Smooth muscle cell of the brain vasculature (primary cell): ENCODE data around the gene STRA8.
"Not testable (repeated sequence)": the region's sequence is repeated elsewhere in the genome, so short reads cannot be mapped to it uniquely, and the experiment has no call there.

ENCODE experiments used
- DNase-seq: peaks from one replicate; pipeline ENCODE4 v3.0.0-alpha.2; 2012; ENCODE audit warnings: low read depth, low spot score

The STRA8 gene

DNA sequence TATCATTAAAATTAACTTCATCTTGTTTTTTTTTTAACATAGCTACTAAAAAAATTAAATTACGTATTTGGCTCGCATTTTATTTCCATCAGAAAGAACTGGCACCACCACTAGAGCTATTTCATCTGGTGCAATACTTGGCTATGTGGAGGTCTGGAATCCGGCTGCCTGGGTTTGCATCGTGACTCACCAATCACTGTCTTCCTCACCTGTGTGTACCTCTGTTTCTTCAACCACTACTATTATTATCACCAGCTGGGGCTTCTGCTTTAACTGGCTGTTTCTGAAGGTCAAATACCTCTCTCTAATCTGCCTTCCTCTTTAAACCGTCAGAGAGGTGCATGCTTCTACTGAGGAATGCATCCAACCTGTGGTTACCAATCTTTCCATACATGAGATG is 28.8 kb upstream of the STRA8 start:
- no peak for DNase-seq

DNA sequence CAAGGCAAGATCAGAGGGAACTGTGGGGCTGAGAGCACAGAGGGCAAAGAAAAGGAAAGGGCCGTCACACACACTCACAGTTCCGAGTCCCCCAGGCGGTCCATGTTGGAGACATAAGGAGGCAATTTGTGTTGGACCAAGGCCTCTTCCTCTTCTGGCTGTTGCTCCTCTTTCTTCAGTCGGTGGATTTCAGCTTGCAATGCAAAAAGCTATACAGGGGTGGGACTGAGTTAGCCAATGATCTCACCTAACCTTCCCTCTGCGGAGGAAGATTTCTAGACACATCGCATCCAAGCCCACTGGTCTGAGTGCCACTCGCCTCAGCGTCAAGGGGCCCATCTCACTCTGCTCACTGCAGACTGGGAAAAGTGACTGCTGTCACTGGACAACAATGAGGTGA is 27.8 kb upstream of the STRA8 start:
- DNase-seq, result no peak

DNA sequence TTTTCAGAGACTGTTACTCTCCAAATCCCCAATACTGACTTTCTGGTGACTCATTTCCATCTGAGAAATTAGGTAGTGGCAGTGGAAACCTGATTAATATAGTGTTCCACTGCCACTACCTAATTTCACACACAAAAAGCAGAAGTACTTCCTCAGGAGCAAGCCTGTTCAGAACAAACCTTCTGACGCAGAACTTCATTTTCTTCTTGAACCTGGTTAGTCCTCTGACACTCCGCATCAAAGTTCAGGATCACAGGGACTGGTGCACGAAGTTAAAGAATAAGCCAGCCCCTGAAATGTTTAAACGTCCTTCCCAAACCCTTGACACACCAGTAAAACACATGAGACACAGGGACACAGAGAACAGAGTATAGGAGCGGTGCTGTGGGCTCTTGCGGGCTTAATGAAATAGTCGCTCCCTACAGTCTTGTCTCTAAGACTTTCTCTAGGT is 26.7 kb upstream of the STRA8 start:
- DNase-seq, result no peak

DNA sequence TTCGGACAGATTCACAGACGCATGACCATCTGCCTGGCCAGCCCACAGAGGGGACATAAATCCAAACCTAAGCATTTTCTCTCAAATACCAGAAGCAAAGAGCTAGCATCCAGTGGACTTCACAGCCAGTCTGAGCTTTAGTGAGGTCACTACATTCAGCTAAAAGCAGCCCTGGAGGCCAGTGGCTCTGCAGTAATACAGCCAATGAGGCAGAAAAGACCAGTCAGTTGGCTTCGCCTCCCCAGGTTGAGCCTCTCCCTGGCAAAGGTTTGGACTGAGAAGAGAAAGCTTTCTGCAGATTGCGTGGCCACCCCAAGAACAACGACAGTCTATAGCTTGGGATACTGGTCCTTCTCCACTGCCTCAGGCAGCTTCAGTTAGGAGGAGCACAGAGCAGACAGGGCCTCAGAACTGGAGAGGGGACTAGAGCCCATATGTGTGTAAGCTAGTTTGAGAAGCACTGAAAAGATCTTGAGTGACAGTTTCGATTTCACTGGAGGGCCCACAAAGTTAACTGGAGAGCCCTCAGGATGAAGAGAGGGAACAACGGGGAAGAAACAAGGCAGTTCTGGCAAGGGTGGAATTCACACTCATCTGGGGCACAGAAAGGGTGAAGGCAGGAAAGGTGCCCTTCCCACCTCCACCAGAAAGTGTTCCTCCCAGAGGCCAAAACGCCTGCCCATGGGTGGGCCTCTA is 26.1 kb upstream of the STRA8 start:
- DNase-seq, result no peak

DNA sequence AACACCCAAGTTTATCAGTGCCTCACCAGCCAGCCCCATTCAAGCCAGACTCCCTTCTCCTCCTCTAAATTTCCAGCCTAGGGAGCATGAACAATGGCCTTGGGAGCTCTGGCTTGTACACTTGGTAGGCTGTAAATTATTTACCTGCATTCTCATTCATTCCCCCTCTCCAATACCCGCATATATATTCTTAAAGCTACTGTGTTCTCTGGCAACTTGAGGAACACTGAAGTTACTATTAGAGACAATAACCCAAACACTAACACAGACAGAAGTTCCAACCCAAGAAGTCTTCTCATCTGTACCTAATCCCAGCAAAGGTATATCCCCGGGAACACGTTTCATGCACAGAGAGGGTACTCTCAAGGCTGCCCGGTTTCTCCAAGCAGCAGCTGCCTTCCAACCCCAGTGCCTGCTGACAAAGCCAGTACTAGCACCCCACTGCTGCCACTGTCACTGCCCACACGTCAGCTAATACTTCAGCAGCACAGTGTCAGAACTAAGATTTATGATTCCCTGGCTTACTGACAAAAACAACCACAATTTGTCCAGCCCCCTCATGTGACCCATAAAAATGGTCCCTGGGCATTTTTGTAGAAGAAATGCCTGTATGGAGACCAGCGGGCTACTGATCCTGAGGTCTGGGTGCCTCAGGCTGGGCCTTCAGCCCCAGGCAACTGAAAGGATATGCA is 25.4 kb upstream of the STRA8 start:
- no peak for DNase-seq

DNA sequence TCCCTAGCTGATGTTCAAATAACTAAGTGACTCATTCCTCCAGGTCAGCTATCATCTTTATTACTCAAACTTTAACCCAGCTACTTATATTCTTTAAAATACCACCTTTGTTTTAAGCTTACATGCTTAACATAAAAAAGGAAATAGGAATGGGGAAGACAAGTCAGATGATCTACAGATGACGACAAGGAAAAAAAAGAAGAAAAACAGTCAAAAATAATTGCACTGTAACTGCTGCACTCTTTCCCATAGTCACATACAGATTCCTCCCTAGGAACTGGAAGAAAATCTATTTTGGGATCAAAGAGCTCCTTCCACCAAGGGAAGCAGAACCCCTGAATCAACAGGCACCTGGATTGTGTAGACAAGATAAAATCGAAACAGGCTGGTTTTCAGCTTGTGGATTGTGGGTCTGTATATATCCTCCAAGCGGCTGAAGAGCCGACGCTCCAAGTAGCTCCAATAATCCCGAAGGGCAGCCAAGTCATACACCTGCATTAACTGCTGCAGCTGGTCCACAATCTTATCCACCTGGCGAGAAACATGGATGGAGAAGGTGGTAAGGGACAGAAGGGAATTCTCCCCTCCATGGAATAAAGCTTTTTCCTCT is 24.3 kb upstream of the STRA8 start:
- no peak for DNase-seq

DNA sequence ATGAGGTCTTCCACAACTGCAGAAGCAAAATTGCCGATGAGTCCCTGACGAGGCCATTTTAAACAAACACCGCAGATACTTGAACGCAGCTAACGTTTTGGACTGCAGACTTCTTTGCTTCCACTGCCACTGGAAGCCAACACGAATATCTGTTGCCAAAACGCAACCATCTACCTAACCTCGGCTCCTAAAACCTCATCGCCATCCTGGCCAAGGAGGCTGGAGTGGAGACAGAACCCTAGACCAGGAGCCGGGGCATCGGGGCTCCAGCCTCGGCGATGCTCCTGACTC is 22.8 kb upstream of the STRA8 start:
- DNase-seq, result no peak

DNA sequence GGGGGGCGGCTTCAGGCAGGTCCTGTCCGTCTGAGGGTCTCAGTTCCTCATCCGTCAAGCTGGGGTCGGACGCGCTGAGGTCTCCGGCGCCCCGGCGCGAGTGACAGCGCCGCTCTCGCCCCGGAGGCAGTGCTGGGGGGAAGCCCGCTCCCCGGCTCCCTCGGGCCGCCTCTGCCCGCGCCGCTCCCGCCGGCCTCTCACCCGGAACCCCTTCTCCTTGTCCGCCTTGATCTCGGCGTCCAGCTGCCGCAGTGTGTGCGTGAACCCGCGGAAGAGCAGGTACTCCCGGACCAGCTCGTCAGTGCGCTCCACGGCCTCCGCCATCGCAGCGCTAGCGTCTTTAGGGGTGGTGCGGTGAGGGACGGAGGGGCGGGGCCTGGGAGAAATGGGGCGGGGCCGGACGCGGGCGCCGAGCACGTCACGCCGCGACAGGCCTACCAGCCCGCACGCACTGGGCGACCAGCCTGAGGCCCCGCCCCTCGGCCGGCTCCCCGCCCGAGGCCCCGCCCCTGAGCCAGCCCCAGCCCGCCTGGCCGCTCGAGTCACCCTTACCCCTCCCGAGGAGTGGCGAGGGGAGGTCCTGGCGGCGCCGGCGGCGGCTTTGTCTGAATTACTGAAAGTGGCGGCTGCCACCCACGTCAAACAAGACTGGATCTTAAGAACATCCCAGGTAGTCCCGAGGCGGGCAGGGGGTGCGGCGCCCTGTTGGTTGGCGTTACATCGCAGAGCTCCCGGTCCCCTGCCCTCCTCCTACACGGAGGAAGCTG is 22.3 kb upstream of the STRA8 start, which contains the start of gene WDR91:
Gene WDR91 (minus strand): TSS at position 348 of the 767 bp plus-strand sequence. CDS start 24 bp downstream, at position 324.
- DNase-seq, result peak; percentile 70

DNA sequence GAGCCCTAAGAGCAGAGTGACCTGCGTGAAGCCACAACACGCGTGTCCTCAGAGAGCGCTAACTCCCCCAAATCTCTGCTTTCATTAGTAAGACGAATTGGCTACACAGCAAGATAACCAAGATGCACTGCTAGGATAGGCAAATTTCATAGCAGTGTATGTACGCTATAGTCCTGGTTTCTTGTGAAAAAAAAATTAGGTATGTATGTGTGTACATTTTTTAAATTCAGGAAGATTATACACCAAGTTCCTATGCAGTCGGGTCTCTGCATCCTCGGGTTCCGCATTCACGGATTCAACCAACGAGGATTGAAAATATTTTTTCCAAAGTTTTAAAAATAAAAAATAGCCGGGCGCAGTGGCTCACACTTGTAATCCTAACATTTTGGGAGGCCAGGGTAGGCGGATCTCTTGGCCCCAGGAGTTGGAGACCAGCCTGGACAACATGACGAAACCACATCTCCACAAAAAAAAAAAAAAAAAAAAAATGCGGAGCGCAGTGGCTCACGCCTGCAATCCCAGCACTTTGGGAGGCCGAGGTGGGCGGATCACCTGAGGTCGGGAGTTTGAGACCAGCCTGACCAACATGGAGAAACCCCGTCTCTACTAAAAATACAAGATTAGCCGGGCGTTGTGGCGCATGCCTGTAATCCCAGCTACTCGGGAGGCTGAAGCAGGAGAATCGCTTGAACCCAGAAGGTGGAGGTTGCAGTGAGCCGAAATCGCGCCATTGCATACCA is 21.5 kb upstream of the STRA8 start:
- DNase-seq, result not testable (repeated sequence)

DNA sequence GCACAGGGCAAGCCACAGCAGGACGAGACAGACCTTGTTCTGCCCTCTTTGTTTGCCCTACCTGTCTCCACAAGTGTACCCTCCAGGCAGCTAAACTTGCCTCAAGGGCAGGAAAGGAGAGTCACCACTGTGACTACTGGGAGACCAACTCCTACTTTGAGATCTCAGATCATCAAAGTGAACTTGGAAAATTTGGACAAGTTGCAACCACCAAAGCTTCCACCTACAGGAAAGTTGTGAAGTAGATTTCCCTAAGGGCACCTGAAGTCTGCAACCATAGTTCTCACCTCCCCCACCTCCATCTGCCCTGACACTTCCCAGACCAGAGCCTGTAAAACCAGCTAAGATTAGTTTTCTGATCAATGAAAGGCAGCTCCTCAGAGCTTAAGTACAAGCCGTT is 19.8 kb upstream of the STRA8 start:
- DNase-seq, result no peak

DNA sequence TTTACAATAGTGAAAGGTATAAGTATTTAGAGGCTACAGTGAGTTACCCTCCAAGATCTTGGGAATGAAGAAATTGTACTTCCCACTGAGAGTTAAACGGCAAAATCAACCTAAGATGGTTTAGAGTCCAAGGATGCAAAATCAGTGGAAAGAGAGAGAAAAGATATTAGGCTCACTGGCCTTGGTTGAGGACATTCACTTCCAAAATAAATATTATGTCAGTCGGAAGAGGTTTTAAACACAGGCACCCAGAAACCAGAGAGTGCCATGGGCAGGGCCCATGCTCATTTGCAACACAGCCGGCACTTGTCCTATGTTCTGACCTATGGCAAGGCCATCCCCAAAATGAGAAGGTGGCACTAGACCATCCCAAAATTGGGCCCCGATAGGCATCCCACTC is 18.5 kb upstream of the STRA8 start:
- DNase-seq, result no peak

DNA sequence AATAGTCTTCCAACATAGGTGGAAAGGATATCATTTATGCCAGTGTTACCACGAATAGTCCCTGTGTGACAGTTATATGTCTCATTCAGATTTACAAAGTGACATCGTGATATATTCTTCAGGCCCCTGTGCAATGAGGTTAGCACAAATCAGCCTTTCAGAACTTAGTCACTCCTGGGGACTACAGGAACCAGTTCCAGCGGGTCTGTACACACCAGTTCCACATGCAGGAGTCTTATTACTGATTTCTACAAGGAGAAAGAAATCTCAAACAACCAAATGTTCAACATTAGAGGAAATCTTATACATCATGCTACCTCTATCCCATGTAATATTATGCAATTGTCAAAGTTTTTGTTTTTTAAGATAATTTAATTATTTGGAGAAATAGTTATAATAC is 17.9 kb upstream of the STRA8 start:
- no peak for DNase-seq

DNA sequence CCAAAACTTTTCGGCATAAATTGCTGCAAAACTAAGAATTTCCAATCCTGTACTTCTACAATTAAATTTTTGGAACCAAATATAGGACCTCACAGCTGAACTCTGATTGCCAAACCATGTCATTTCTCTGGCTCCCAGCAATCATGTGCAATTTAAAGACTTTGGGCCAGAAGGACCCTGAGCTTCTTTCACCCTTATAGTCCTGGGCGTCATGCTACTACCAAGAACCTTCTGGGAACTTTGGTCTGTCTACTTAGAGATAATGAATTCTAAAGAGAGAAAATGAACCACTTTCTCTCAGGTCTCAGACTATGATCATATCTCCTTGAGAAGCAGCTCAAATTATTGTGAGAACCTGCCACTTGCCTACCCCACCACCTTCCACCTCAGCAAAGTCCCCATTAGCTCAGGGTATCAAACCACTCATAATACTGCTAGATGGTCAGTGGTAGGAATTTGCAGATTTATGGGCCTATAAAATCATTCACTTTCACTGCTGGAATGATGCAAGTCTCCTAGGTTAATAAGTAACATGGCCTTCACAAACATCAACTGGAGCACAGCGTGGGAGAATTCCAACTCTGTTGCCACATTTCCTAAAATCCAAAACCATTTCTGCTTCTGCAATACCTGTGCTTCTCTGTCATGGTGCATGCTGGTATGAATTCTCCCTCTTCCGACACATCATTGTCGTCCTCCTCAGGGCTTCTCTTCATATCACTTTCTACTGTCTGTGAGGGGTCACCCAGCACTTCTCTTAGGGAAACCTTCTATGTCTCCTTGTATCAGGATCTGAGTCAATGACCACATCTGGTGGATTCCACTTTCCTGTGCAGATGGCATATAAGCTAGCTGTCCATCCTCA is 15.8 kb upstream of the STRA8 start:
- DNase-seq, result no peak

DNA sequence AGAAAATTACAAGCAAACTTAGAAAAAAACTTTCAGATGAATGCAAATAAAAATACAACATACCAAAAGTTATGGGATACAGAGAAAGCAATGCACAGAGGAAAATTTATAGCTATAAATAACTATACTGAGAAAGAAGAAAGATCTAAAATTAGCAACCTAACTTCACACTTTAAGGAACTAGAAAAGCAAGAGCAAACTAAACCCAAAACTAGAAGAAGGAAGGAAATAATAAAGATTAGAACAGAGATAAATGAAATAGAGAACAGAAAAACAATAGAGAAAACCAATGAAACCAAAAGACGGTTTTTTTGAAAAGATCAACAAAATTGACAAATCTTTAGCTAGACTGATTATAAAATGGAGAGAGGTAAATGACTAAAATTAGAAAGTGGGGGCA is 9.6 kb upstream of the STRA8 start:
- DNase-seq, result no peak

DNA sequence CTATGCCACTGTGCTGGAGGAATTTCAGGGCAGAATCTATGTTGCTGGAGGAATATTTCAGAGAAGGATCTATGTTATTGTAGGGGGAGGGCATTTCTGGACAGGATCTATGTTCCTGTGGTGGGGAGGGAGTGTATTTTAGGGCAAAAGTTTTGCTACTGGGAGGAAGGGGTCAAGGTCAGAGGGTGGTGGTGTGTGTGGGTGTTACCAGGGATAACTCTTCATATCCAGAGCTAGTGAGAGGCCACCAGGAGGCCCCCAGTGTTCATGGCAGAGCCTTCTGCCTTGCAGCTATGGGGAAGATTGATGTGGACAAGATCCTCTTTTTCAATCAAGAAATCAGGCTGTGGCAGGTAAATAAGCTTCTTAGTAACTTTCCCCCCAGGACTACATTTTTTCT is 2.0 kb upstream of the STRA8 start:
- DNase-seq, result no peak

DNA sequence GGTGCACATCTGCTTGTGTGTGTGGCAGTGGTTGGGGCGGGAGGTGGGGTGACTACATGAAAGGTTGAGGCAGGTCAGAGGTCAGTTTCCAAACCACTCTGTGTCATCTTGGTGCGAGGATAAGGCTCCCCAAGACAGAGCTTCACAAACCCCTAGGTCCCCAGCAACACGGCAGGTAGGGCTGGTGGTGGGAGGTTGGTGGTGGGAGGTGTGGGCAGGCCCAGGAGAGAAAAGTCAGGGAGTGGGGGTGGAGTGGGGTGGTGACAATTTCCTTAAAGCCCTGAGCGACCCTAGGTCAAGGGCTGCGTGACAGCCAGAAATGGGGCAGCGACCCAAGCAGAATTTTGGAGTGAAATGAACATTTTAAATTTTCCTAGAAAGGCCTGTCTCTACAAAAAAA is 1.6 kb upstream of the STRA8 start:
- no peak for DNase-seq

DNA sequence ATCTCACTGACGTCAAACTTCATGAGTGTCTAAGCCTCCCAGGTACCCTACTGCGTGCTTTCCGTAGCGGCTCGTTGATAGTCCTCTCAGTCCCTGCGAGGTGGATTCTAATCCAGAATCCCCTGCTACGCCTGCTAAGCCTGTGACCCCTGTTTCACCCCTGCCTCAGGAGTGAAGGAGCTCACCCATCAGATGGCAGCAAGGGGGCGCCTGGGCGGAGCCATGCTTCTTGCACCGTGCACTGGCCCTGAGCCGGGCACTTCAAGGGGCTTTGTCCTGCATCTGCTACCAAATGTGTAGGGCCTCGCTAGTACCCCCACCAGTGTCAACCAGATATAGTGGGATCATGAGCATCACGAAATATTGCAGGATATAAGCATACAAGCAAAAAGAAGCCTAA is 918 bp upstream of the STRA8 start:
- DNase-seq, result no peak

DNA sequence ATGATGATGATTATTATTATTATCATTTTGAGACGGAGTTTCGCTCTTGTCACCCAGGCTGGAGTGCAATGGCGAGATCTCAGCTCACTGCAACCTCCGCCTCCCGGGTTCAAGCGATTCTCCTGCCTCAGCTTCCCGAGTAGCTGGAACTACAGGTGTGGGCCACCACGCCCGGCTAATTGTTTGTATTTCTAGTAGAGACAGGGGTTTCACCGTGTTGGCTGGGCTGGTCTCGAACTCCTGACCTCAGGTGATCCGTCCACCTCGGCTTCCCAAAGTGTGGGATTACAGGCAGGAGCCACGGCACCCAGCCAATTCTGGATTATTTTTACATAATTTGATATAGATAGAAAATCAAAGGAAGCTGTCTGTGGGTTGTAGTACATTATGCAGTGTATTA is 457 bp downstream of the STRA8 start:
- DNase-seq, result not testable (repeated sequence)

DNA sequence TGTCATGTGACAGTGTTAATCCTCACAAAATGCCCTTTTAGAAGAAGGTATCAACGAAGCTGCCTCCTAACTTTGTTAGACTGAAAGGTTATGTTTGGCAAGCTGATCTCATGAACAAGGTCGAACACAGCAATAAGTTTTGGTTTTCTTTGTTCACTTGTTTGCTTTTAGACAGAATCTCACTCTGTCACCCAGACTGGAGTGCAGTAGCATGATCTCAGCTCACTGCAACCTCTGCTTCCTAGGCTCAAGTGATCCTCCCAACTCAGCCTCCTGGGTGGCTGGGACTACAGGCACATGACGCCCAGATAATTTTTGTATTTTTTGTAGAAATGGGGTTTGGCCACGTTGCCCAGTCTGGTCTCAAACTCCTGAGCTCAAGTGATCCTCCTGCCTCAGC is 1.1 kb downstream of the STRA8 start:
- no peak for DNase-seq

DNA sequence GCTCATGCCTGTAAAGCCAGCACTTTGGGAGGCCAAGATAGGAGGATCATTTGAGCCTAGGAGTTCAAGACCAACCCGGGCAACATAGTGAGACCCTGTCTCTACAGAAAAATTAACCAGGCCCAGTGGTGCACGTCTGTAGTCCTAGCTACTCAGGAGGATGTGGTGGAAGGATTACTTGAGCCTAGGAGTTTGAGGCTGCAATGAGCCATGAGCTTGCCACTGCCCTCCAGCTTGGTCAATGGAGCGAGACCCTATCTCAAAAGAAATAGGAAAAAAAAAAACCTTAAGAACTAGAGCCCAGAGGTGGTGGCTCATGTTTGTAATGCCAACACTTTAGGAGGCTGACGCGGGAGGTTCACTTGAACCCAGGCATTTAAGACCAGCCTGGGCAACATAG is 2.2 kb downstream of the STRA8 start:
- no peak for DNase-seq

DNA sequence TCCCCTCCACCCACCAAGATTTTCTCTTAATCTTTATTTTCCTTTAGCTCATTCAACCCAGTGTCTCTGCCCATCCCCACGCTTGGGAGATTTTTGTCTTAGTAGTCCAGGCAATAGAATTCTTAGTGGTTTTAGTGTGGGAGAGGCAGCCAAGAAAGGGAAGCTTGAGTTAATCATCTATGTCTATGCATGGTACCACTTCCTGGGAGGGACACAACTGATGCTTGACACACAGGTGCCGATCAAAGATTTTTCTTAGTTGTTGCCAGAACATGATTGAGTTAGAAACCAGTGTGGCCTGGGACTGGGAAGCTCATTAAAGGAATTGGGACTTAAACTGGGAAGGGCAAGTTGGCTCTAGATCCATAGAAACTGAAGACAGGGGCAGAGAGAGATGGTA is 3.1 kb downstream of the STRA8 start:
- DNase-seq, result no peak
